SK-N-MC (cell line): ENCODE results near the gene A3GALT2.

Experiments used
- DNase-seq: peaks from one replicate; pipeline ENCODE4 v3.0.0-alpha.2; 2011; ENCODE audit warnings: low read depth, low spot score
- H3K27ac ChIP-seq: fragments of 200-600 bp; sonication (generic); 2 replicates; pipeline ENCODE4 v1.5.1; 2016; ENCODE audit warnings: mixed run types
- H3K36me3 ChIP-seq: fragments of 200-600 bp; sonication (generic); 2 replicates; pipeline ENCODE4 v1.6.1; 2017; ENCODE audit warnings: antibody characterized with exemption, low read length, mixed read lengths; ENCODE audit not compliant: insufficient read depth
- H3K4me3 ChIP-seq: fragments of 200-600 bp; sonication (generic); 2 replicates; pipeline ENCODE4 v1.5.1; 2016
- H3K9ac ChIP-seq: fragments of 200-600 bp; sonication (generic); 2 replicates; pipeline ENCODE4 v1.8.0; 2017; ENCODE audit warnings: mixed run types, mixed read lengths; ENCODE audit not compliant: insufficient read length
- H3K9me3 ChIP-seq: fragments of 200-600 bp; sonication (generic); 2 replicates; pipeline ENCODE4 v1.6.1; 2017; ENCODE audit warnings: low read depth, mild to moderate bottlenecking, antibody characterized with exemption, low read length, moderate library complexity, mixed read lengths
- EZH2 ChIP-seq: fragments of 200-600 bp; sonication (generic); IDR thresholded peaks from one replicate; pipeline ENCODE4 v1.6.1; 2017; ENCODE audit warnings: antibody characterized with exemption
- FOXP2 ChIP-seq: optimal IDR thresholded peaks from 2 replicates; pipeline ENCODE3; 2011; ENCODE audit warnings: mild to moderate bottlenecking, moderate library complexity; ENCODE audit not compliant: insufficient read depth; ENCODE audit errors: extremely low read length, control extremely low read depth
- POLR2AphosphoS5 ChIP-seq: IDR thresholded peaks from 2 replicates; pipeline ENCODE4 v1.6.1; 2012; ENCODE audit warnings: mild to moderate bottlenecking, low read depth, low read length, borderline replicate concordance

The A3GALT2 gene

DNA sequence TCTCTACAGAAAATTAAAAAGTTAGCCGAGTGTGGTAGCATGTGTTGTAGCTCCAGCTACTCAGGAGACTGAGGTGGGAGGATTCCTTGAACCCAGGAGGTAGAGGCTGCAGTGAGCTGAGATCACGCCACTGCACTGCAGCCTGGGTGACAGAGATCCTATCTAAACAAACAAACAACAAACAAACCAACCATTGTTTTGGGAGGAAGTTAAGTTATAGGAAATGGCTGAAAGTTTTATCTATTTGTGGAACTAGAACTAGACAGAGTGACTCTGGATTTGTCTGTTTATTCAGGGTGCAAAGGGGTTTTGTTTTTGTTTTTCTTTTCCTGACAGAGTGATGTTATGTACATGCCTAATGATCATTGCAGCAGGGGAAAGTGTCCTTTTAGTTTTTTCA, 33.6 kb downstream of the A3GALT2 start:
- Histone ChIP-seq H3K27ac (no peak overlapping the region), H3K9me3 (no peaks in the 10 kb centered on the region), H3K36me3 (peaks cover 48% of the 10 kb centered on the region), H3K9ac (no peak overlapping the region), H3K4me3 (no peak overlapping the region)
- DNase-seq = no peak
- no peak for TF ChIP-seq FOXP2

DNA sequence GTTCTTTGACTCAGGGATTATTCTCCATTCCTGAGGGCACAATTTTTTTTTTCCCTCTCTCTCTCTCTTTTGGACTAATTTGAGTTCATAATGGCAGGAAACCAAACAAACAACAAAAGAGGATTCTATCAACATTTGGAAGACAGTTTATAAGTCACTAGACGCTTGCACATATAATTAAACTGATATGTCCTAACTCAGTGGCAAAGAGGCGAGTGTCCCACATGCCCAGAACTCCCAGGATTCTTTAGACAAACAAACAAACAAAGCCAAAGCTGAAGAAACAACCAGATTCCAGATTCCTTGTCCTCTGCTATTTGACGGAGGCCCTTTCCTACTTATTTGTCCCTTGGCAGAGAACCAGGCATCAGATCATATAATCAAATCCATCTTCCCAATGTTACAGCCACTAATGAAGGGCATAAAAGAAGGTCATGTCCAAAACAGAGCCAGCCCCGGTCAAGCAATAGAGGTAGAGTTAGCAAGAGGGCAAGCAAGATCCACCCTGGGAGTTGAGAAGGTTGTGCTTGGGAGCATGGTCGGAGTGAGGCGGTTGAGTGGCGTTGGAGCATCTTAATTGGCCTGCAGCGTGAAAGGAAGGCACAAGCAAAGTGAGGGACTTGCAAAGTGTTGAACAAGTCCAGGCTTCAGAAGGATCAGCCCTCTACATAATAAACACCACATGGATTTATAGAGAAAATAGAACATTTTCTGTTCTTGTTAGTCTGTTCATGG, 34.3 kb downstream of the A3GALT2 start:
- peaks cover 53% of the 10 kb centered on the region for H3K36me3 ChIP-seq
- H3K4me3 ChIP-seq = no peak overlapping the region
- DNase-seq = no peak
- H3K27ac ChIP-seq = no peak overlapping the region
- TF ChIP-seq FOXP2 = no peak
- no peak for TF ChIP-seq EZH2
- no peak for TF ChIP-seq POLR2AphosphoS5
- H3K9me3 ChIP-seq = no peaks in the 10 kb centered on the region
- no peak overlapping the region for H3K9ac ChIP-seq

DNA sequence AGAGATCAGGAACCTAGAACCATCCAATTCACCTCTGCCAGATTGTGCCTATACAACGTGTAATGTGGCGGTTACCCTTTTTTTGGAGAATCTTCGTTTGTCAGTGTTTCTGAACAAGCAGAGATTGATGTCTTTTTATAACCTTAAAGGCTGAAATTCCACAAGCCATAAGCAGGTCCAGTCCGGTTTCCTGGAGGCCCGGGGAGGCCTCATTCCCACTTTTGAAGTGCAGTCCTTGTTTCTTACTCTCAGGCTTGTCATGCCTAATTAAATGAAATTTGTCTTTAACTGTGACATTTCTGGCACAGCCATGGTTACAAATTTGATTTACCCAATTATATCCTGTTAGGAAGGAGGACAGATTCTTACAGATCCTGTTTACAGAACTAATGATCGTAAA, 36.8 kb downstream of the A3GALT2 start:
- Histone ChIP-seq H3K27ac (peak overlapping the region; percentile 35; the same call in 1 of the 2 replicates), H3K36me3 (peaks cover 66% of the 10 kb centered on the region), H3K9me3 (no peaks in the 10 kb centered on the region), H3K4me3 (no peak overlapping the region), H3K9ac (no peak overlapping the region)
- DNase-seq = no peak
- TF ChIP-seq EZH2 = no peak
- no peak for TF ChIP-seq FOXP2
- no peak for TF ChIP-seq POLR2AphosphoS5

DNA sequence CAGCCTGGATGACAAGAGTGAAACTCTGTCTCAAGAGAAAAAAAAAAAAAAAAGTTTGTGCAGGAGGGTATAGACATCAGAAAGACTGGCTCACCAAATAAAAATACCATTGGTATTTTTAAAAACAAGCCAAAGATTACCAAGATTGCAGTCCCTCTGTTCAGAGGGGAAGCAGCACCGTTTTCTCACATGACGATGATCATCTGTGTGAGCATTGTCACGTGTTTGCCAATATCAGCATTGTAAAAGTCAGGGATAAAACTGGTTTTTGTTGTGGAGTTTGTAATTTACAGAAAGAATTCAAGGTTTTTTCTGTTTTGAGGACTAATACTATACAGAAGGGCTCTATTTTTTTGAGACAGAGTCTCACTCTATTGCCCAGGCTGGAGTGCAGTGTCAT, 38.1 kb downstream of the A3GALT2 start:
- Histone ChIP-seq H3K36me3 (peaks cover 62% of the 10 kb centered on the region), H3K27ac (no peak overlapping the region), H3K4me3 (no peak overlapping the region), H3K9ac (no peak overlapping the region), H3K9me3 (no peaks in the 10 kb centered on the region)
- DNase-seq = no peak
- TF ChIP-seq EZH2 (no peak), POLR2AphosphoS5 (no peak), FOXP2 (no peak)

DNA sequence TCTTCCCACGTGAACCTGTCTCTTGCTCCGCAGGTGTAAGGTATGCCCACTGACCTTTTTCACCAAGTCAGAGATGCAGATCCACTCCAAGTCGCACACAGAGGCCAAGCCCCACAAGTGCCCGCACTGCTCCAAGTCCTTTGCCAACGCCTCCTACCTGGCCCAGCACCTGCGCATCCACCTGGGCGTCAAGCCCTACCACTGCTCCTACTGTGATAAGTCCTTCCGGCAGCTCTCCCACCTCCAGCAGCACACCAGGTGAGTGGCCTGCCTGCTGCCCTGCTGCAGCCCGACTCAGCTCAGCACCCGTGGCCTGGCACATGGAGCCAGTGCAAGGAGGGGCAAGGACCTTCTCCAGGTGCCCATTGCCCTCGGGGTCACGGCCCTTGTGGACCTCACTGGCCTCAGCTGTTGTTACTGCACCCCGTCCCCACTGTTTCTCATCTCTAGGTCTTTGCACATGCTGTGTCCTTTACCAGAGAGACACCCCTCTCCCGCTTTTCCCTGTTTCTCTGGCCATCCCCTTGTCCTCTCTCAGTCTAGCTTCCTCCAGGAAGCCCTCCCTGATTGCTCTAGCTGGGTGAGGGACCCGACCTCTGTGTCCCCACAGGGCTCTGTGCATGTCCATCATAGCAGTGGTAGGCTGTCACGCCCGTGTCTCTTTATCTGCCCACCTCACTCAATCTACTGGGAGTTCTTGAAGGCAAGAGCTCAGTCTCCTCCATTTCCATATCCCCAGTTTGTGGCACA, 39.2 kb downstream of the A3GALT2 start:
- Histone ChIP-seq H3K4me3 (no peak overlapping the region), H3K36me3 (peaks cover 60% of the 10 kb centered on the region), H3K27ac (no peak overlapping the region), H3K9me3 (no peaks in the 10 kb centered on the region), H3K9ac (no peak overlapping the region)
- DNase-seq = no peak
- TF ChIP-seq EZH2 (no peak), FOXP2 (no peak), POLR2AphosphoS5 (no peak)

DNA sequence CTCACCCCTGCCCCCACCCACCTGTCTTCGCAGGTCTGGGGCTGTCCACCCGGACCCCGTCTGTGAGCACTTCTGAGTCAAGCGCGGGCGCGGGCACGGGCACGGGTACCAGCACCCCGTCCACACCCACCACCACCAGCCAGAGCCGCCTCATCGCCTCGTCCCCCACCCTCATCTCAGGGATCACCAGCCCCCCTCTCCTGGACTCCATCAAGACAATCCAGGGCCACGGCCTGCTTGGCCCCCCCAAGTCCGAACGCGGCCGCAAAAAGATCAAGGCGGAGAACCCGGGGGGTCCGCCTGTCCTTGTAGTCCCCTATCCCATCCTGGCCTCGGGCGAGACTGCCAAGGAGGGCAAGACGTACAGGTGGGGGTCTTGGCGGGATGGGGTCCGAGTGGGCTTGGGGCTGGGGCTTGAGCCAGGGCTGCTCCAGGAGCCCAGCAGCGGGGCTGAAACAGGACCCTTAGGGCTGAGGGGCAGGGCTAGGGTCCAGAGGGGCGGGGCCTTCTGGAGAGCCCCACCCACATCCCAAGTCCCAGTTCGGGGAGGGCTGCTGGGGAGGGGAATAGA, 40.7 kb downstream of the A3GALT2 start:
- Histone ChIP-seq H3K9ac (no peak overlapping the region), H3K9me3 (no peaks in the 10 kb centered on the region), H3K27ac (no peak overlapping the region), H3K36me3 (peaks cover 57% of the 10 kb centered on the region), H3K4me3 (no peak overlapping the region)
- DNase-seq = no peak
- TF ChIP-seq POLR2AphosphoS5 (no peak), FOXP2 (no peak), EZH2 (no peak)

DNA sequence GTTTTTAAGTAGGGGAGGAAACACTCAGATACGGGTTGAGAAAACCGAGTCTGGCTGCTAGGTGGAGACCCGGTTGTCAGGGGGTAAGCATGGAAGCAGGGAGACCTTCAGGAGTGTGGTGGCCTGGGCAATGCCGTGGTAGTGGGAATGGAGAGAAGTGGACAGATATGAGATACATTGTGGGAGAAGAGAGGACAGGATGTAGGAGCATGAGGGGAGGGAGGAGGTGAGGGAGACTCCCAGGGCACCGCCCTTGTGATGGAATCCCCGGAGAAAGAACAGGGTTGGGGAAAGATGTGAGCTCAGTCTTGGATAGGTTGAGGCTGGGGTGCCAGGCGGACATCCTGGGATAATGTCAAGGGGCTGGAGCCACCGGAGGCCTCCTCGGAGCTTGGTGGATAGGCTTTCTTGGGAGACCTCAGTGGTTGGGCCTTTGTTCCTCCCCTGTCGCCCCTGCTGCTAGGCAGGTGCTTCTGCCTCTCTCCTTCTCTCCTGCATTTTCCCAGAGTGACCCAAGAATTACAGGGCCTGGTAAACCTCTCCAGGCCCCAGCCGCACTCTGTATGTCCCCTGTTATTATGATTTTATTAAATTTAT, 43.3 kb downstream of the A3GALT2 start:
- no peak overlapping the region for H3K27ac ChIP-seq
- TF ChIP-seq POLR2AphosphoS5 (no peak), FOXP2 (no peak), EZH2 (no peak)
- H3K4me3 ChIP-seq = no peak overlapping the region
- H3K9me3 ChIP-seq = no peaks in the 10 kb centered on the region
- no peak overlapping the region for H3K9ac ChIP-seq
- no peak for DNase-seq
- peaks cover 40% of the 10 kb centered on the region for H3K36me3 ChIP-seq

DNA sequence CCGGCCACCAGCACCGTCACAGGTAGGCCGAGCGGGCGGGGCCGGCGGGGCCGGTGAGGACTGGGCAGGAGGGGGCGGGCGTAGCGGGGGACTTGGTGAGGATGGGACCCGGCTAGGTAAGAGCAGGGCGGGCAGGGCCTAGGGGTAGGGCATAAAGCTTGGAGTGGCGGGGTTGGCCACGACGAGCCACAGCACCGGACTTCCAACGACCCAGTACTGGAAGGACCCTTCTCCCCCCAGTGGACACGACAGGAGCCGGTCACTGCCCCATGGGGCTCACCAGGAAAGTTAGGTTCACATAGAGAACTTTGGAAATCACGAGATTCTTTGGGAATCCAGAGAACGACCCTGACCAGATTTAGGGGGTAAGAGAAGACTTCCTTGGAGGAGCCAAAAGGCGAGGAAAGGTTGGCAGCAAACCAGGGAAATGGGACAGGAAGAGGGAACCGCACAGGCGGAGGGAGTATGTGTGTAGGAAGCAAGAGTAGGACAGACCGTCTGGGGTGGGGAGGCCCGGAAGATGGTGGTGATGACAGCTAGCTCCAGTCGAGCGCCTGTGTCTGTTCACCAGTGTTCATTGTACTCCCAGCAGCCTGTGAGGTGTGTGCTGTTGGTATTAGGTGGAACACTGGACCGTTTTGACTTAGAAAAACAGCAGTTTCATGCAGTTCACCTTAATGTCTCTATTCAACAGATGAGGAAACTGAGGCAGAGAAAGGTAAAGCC, 44.2 kb downstream of the A3GALT2 start:
- H3K9ac ChIP-seq = no peak overlapping the region
- H3K4me3 ChIP-seq = no peak overlapping the region
- H3K9me3 ChIP-seq = no peaks in the 10 kb centered on the region
- H3K36me3 ChIP-seq = peaks cover 37% of the 10 kb centered on the region
- H3K27ac ChIP-seq = no peak overlapping the region
- TF ChIP-seq POLR2AphosphoS5 (no peak), EZH2 (no peak), FOXP2 (no peak)
- no peak for DNase-seq
